ENCODE results near the gene ENC1. TPM values are rescaled to one million over a fixed set of nuclear protein-coding genes. Genes with fewer than 3 reads are reported as not detected.

The ENC1 gene
- total and polyA plus RNA-seq, 11 donors = 1.4 to 11.0 (median 5.1) TPM

DNA sequence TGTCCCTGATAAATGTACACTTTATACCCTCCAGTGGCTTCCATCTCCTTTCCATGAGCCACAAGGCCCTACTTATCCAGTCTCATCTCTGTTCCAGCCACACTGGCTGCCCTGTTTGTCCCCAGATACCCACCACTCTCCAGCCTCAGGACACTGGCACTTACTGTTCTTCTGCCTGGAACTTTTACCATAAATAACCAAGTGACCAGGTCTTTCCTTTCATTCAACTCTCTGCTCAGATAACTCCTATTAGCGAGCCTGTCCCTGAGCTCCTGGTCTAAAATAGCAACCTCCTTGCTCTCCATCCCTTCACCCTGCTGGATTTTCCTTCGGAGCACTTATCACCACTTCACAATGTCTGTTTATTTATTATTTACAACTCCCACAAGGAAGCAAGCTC is 16.6 kb upstream of the ENC1 start:
- Histone ChIP-seq H3K4me1 (peaks cover 0 to 10% (median 0%) of the 10 kb centered on the region in 12 donors), H3K27me3 (no peaks in the 10 kb centered on the region), H3K9me3 (no peaks in the 10 kb centered on the region), H3K36me3 (no peaks in the 10 kb centered on the region), H3K27ac (peak overlapping the region in 3 of 12 donors; percentile 4 to 13 (median 6)), H3K4me3 (no peak overlapping the region)
- peak in 3 of 4 donors; percentile 64 to 91 (median 77) for ATAC-seq
- no peak for DNase-seq
- 20 to 32% (median 29%) methylated on average over 2 of the region's 2 CpGs for WGBS, 4 donors
- no peak for TF ChIP-seq POLR2A (IDR thresholded peaks at IDR 0.05)
- TF ChIP-seq, protein P1, sequence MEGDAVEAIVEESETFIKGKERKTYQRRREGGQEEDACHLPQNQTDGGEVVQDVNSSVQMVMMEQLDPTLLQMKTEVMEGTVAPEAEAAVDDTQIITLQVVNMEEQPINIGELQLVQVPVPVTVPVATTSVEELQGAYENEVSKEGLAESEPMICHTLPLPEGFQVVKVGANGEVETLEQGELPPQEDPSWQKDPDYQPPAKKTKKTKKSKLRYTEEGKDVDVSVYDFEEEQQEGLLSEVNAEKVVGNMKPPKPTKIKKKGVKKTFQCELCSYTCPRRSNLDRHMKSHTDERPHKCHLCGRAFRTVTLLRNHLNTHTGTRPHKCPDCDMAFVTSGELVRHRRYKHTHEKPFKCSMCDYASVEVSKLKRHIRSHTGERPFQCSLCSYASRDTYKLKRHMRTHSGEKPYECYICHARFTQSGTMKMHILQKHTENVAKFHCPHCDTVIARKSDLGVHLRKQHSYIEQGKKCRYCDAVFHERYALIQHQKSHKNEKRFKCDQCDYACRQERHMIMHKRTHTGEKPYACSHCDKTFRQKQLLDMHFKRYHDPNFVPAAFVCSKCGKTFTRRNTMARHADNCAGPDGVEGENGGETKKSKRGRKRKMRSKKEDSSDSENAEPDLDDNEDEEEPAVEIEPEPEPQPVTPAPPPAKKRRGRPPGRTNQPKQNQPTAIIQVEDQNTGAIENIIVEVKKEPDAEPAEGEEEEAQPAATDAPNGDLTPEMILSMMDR (IDR thresholded peaks at IDR 0.05) = no peak
- intact Hi-C loops (cut with DNase I) = loop anchor here in 4 of 10 donors (5.0 to 10.0 kb wide), 3 partner anchors 860 to 1072 kb away; no protein-coding TSS in a partner anchor

GRCh38 chr5:74655716-74656115 is 15.2 kb upstream of the ENC1 start:
- TF ChIP-seq, protein P1 (IDR thresholded peaks at IDR 0.05) = no peak
- TF ChIP-seq POLR2A (IDR thresholded peaks at IDR 0.05) = no peak
- intact Hi-C loops (cut with DNase I) = loop anchor here in 4 of 10 donors (5.0 to 10.0 kb wide), 3 partner anchors 858 to 1071 kb away; no protein-coding TSS in a partner anchor
- Histone ChIP-seq H3K4me3 (no peak overlapping the region), H3K36me3 (no peaks in the 10 kb centered on the region), H3K4me1 (peaks cover 0 to 10% (median 0%) of the 10 kb centered on the region in 12 donors), H3K9me3 (no peaks in the 10 kb centered on the region), H3K27me3 (no peaks in the 10 kb centered on the region), H3K27ac (no peak overlapping the region)
- ATAC-seq = no peak
- no peak for DNase-seq

DNA sequence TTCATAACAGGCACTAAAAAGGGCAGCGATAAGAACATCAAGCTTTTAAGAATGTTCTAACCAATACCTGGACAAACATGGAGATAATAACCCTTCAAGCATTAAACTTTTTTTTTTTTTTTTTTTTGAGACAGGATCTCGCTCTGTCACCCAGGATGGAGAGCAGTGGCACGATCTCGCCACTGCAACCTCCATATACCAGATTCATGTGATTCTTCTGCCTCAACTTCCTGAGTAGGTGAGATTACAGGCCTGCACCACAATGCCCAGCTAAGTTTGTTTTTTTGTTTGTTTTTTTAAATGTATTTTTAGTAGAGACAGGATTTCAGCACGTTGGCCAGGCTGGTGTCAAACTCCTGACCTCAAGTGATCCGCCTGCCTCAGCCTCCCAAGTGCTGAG is 14.7 kb upstream of the ENC1 start:
- ATAC-seq = no peak
- no peak for TF ChIP-seq POLR2A (IDR thresholded peaks at IDR 0.05)
- TF ChIP-seq, protein P1 (IDR thresholded peaks at IDR 0.05) = no peak
- 78 to 83% (median 81%) methylated on average over 6 of the region's 6 CpGs for WGBS, 4 donors
- Histone ChIP-seq H3K4me1 (peaks cover 0 to 10% (median 0%) of the 10 kb centered on the region in 12 donors), H3K27me3 (no peaks in the 10 kb centered on the region), H3K36me3 (no peaks in the 10 kb centered on the region), H3K4me3 (no peak overlapping the region), H3K9me3 (no peaks in the 10 kb centered on the region), H3K27ac (no peak overlapping the region)
- no peak for DNase-seq
- intact Hi-C loops (cut with DNase I) = loop anchor here in 4 of 10 donors (5.0 to 10.0 kb wide), 3 partner anchors 858 to 1070 kb away; no protein-coding TSS in a partner anchor

GRCh38 chr5:74653991-74654390 is 13.5 kb upstream of the ENC1 start:
- no peak for ATAC-seq
- DNase-seq = no peak
- H3K36me3 ChIP-seq = no peaks in the 10 kb centered on the region
- H3K27me3 ChIP-seq = no peaks in the 10 kb centered on the region
- WGBS, 4 donors = 81 to 91% (median 87%) methylated on average over 5 of the region's 5 CpGs
- peaks cover 0 to 16% (median 3%) of the 10 kb centered on the region in 12 donors for H3K4me1 ChIP-seq
- intact Hi-C loops (cut with DNase I) = loop anchor here in 3 of 10 donors (10.0 kb wide), 2 partner anchors 1059 to 1069 kb away; no protein-coding TSS in a partner anchor
- no peak overlapping the region for H3K4me3 ChIP-seq
- TF ChIP-seq POLR2A (IDR thresholded peaks at IDR 0.05) = no peak
- TF ChIP-seq, protein P1 (IDR thresholded peaks at IDR 0.05) = no peak
- no peak overlapping the region for H3K27ac ChIP-seq
- H3K9me3 ChIP-seq = no peaks in the 10 kb centered on the region

Measured in heart left ventricle (tissue), 16 donors.